Endothelial cell (in vitro differentiated cells): ENCODE measurements around the gene ELOVL6. TPM values are rescaled to one million over a fixed set of nuclear protein-coding genes. Genes with fewer than 3 reads are reported as not detected.

Experiments used
- DNase-seq: peaks from one replicate; pipeline ENCODE4 v3.0.0; 2021; ENCODE audit warnings: low spot score
- H3K27ac Mint-ChIP-seq: one replicate; pipeline ENCODE4 v1.8.0; 2021; ENCODE audit warnings: mixed read lengths, inconsistent platforms; ENCODE audit not compliant: unreplicated experiment
- H3K27me3 Mint-ChIP-seq: one replicate; pipeline ENCODE4 v1.8.0; 2021; ENCODE audit warnings: mild to moderate bottlenecking, moderate library complexity, mixed read lengths, inconsistent platforms; ENCODE audit not compliant: unreplicated experiment
- H3K36me3 Mint-ChIP-seq: one replicate; pipeline ENCODE4 v1.8.0; 2021; ENCODE audit warnings: mild to moderate bottlenecking, low read depth, mixed read lengths, inconsistent platforms; ENCODE audit not compliant: unreplicated experiment
- H3K4me1 Mint-ChIP-seq: one replicate; pipeline ENCODE4 v1.8.0; 2021; ENCODE audit warnings: mild to moderate bottlenecking, mixed read lengths, inconsistent platforms; ENCODE audit not compliant: unreplicated experiment
- H3K4me3 Mint-ChIP-seq: one replicate; pipeline ENCODE4 v1.8.0; 2021; ENCODE audit warnings: mild to moderate bottlenecking, mixed read lengths, inconsistent platforms; ENCODE audit not compliant: unreplicated experiment
- H3K9me3 Mint-ChIP-seq: one replicate; pipeline ENCODE4 v1.8.0; 2021; ENCODE audit warnings: mixed read lengths, inconsistent platforms; ENCODE audit not compliant: unreplicated experiment
- total RNA-seq: library from RNA; stranded (reverse); fragmentation: NEBNext Ultra II Directional; extraction: Animal tissue kit (Norgen Biotek cat#: 25700); gene quantifications from one replicate; pipeline ENCODE4 v1.2.1, GENCODE V29; 2021; ENCODE audit not compliant: unreplicated experiment
- TF ChIP-seq, protein P1 (sequence below): fragments of 200-600 bp; sonication (generic); IDR thresholded peaks from one replicate; pipeline ENCODE4 v1.5.0; 2021; ENCODE audit warnings: antibody characterized with exemption; ENCODE audit not compliant: unreplicated experiment

ELOVL6 gene
- total RNA-seq, 1 donor from 2014 or later, result 31.0 TPM

DNA sequence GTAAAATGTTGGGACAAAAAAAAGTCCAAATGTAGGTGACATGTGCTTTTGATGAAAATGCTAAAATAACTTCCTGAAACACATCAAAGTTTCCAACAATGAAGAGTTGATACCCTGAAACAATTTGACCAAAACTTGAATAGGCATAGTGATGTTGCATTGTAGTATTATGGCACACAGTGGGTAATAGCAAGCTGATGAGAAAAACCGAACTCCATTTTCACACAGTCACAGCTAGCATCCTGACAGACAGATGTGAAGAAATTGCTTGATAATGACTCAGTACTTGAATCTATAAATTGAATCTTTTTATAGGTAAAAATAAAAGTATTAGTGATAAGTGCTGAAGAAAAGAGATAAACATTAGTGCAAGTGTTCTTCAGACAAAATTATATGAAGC lies 122.5 kb downstream of the ELOVL6 start:
- H3K9me3 Mint-ChIP-seq, result no peaks in the 10 kb centered on the region
- H3K27ac Mint-ChIP-seq, result no peak overlapping the region
- no peak overlapping the region for H3K4me3 Mint-ChIP-seq
- H3K4me1 Mint-ChIP-seq, result peaks cover 18% of the 10 kb centered on the region
- TF ChIP-seq, protein P1, sequence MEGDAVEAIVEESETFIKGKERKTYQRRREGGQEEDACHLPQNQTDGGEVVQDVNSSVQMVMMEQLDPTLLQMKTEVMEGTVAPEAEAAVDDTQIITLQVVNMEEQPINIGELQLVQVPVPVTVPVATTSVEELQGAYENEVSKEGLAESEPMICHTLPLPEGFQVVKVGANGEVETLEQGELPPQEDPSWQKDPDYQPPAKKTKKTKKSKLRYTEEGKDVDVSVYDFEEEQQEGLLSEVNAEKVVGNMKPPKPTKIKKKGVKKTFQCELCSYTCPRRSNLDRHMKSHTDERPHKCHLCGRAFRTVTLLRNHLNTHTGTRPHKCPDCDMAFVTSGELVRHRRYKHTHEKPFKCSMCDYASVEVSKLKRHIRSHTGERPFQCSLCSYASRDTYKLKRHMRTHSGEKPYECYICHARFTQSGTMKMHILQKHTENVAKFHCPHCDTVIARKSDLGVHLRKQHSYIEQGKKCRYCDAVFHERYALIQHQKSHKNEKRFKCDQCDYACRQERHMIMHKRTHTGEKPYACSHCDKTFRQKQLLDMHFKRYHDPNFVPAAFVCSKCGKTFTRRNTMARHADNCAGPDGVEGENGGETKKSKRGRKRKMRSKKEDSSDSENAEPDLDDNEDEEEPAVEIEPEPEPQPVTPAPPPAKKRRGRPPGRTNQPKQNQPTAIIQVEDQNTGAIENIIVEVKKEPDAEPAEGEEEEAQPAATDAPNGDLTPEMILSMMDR, result no peak
- no peak for DNase-seq
- H3K36me3 Mint-ChIP-seq, result peaks cover 10% of the 10 kb centered on the region
- no peaks in the 10 kb centered on the region for H3K27me3 Mint-ChIP-seq

DNA sequence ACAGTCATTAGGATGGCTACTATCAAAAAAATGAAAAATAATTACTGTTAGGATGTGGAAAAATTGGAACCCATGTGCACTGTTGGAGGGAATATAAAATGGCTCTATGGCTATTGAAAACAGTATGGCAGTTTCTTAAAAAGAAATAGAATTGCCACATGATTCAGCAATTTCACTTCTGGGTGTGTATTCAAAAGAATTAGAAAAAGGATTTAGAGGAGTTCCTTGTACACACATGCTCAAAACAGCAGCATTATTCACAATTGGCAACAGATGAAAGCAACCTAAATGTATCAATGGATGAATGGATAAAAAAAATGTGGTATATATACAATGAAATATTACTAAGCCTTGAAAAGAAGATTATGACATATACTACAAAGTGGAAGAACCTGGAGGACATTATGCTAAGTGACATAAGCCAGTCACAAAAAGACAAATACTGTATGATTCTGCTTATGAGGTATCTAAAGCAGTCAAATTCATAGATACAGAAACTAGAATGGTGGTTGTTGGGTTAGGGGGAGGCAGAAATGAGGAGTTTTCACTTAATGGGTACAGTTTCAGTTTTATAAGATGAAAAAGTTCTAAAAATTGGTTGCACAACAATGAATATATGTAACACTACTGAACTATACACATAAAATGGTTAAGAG lies 123.2 kb downstream of the ELOVL6 start:
- peaks cover 18% of the 10 kb centered on the region for H3K4me1 Mint-ChIP-seq
- H3K4me3 Mint-ChIP-seq, result no peak overlapping the region
- H3K36me3 Mint-ChIP-seq, result peaks cover 10% of the 10 kb centered on the region
- H3K27me3 Mint-ChIP-seq, result no peaks in the 10 kb centered on the region
- DNase-seq, result no peak
- no peak overlapping the region for H3K27ac Mint-ChIP-seq
- TF ChIP-seq, protein P1, result no peak
- H3K9me3 Mint-ChIP-seq, result no peaks in the 10 kb centered on the region

DNA sequence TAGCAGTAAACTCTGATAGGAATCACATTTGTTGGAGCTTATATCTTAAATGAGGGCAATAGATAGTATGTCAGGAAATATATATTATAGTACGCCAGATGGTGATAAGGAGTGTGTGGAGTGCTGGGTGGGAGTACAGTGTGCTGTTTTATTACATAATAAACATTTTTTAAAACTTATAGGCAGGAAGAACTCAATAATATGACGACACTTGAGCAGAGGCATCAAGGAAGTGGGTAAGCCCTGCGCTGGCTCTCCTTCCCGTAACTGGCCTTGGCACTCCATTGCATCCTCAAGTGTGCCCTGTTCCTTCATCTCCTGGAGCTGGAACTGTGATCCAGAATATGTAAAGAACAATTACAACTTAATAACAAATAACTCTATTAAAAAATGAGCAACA lies 123.8 kb downstream of the ELOVL6 start:
- DNase-seq, result no peak
- Mint-ChIP-seq H3K27ac (no peak overlapping the region), H3K9me3 (no peaks in the 10 kb centered on the region), H3K36me3 (peaks cover 8% of the 10 kb centered on the region), H3K4me1 (peaks cover 18% of the 10 kb centered on the region), H3K27me3 (no peaks in the 10 kb centered on the region), H3K4me3 (no peak overlapping the region)
- TF ChIP-seq, protein P1, result no peak

DNA sequence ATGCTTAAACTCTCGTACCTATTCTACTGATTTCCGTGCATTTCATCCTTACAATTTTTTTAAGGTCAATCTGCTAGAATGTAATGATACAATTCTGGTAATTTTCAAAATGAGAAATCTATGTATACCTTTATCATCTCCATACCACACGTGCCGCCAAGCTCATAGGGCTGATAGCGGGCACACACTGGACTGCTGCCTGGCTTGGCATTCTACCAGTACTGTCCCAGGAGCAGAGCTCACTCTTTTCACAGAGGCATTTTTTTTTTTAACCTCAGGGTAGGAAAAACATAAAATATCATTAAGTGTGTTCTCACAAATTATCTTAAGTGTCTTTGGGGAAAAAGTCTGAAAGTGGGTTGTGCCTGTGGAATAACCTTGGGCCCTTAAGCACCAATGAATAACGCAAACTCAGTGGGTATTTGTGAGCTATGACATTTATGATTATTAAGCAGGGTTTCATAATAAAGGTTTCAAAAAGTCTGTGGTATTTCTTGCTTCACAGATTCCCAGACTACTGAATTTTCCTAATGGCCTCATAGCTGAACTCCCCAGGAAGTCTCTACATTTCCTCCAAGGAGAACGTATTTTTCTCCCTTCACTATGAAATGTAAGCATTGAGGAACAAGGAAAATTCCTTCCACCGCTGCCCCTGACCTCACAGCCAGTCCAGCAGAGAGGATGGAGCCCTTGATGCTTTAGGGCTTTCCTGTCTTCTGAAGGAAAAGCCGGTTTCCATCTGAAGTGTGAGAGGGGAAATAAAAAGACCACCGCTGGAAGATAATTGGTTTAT lies 125.2 kb downstream of the ELOVL6 start:
- Mint-ChIP-seq H3K9me3 (no peaks in the 10 kb centered on the region), H3K27me3 (peaks cover 1% of the 10 kb centered on the region), H3K27ac (peak overlapping the region; percentile 83), H3K4me3 (no peak overlapping the region), H3K4me1 (peaks cover 18% of the 10 kb centered on the region), H3K36me3 (peaks cover 6% of the 10 kb centered on the region)
- TF ChIP-seq, protein P1, result no peak
- no peak for DNase-seq

DNA sequence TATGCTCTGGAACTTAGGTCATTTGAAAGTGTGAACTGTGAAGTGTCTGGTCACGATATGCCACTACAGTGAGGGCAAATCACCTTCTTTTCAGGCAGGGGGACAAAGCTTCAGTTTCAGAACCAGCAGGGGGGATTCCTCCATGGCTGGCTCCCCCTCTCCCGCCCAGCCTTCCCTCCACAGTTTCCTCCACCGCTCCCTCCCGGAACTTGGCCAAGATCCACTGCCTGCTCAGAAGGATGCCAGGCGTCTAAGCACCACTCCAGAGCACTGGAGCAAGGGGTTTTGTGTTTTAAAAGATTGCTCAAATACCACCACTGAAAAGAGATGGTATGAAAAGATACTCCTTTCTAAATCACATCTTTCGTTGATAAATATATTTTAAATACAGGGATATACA lies 126.9 kb downstream of the ELOVL6 start:
- H3K9me3 Mint-ChIP-seq, result no peaks in the 10 kb centered on the region
- no peak overlapping the region for H3K4me3 Mint-ChIP-seq
- H3K36me3 Mint-ChIP-seq, result peaks cover 3% of the 10 kb centered on the region
- no peak for DNase-seq
- H3K27ac Mint-ChIP-seq, result no peak overlapping the region
- TF ChIP-seq, protein P1, result no peak
- peaks cover 1% of the 10 kb centered on the region for H3K27me3 Mint-ChIP-seq
- peaks cover 18% of the 10 kb centered on the region for H3K4me1 Mint-ChIP-seq
